ENCODE measurements around the gene SLC41A3. TPM values are rescaled to one million over a fixed set of nuclear protein-coding genes. Genes with fewer than 3 reads are reported as not detected.

The SLC41A3 gene
- total RNA-seq, 1 donor from 2014 or later: 31.6 TPM

- no peak overlapping the region for H3K9ac ChIP-seq (ENCODE audit: low read length)
- DNase-seq (ENCODE audit: low read depth) (no peak), FAIRE-seq (no peak)
- no peaks in the 10 kb centered on the region for H3K4me1 ChIP-seq (ENCODE audit: insufficient read depth, low read length)
- no peaks in the 10 kb centered on the region for H3K9me3 ChIP-seq (ENCODE audit: insufficient read depth, low read depth, low read length)
- H3K27me3 ChIP-seq (ENCODE audit: insufficient read depth, low read length): no peaks in the 10 kb centered on the region
- no peaks in the 10 kb centered on the region for H3K79me2 ChIP-seq (ENCODE audit: insufficient read depth, low read length)
- H3K4me3 Mint-ChIP-seq (ENCODE audit: unreplicated experiment): no peak overlapping the region
- peaks cover 5% of the 10 kb centered on the region for H3K36me3 Mint-ChIP-seq (ENCODE audit: low read depth, unreplicated experiment)
- peaks cover 7% of the 10 kb centered on the region for H4K20me1 ChIP-seq (ENCODE audit: insufficient read depth, low read length)
- H3K4me1 Mint-ChIP-seq (ENCODE audit: low read depth, unreplicated experiment): peaks cover 2% of the 10 kb centered on the region
- H3K9me3 Mint-ChIP-seq (ENCODE audit: unreplicated experiment): peaks cover 2% of the 10 kb centered on the region
- H3K4me2 ChIP-seq (ENCODE audit: low read length): no peak overlapping the region
- H3K27ac ChIP-seq (ENCODE audit: low read depth, low read length): no peak overlapping the region
- H3K27me3 Mint-ChIP-seq (ENCODE audit: low read depth, unreplicated experiment): no peaks in the 10 kb centered on the region
- no peak overlapping the region for H3K27ac Mint-ChIP-seq (ENCODE audit: unreplicated experiment)
- no peak overlapping the region for H3K4me3 ChIP-seq (ENCODE audit: insufficient read depth, low read depth, low read length)
- no peaks in the 10 kb centered on the region for H3K36me3 ChIP-seq (ENCODE audit: insufficient read depth, low read length)
- TF ChIP-seq CTCF (IDR thresholded peaks at IDR 0.05; ENCODE audit: insufficient read depth, low read depth, low read length) (no peak), EZH2 (IDR thresholded peaks at IDR 0.05; ENCODE audit: insufficient read depth, low read length) (no peak)
- no peak overlapping the region for H2AFZ ChIP-seq (ENCODE audit: low read depth, low read length)
Observed at GRCh38 chr3:126051234-126051633, 32.7 kb downstream of the SLC41A3 start.

- Mint-ChIP-seq H3K4me1 (ENCODE audit: low read depth, unreplicated experiment) (peaks cover 2% of the 10 kb centered on the region), H3K4me3 (ENCODE audit: unreplicated experiment) (no peak overlapping the region), H3K36me3 (ENCODE audit: low read depth, unreplicated experiment) (peaks cover 5% of the 10 kb centered on the region), H3K27me3 (ENCODE audit: low read depth, unreplicated experiment) (no peaks in the 10 kb centered on the region), H3K9me3 (ENCODE audit: unreplicated experiment) (peaks cover 2% of the 10 kb centered on the region), H3K27ac (ENCODE audit: unreplicated experiment) (no peak overlapping the region)
- no peaks in the 10 kb centered on the region for H3K4me1 ChIP-seq (ENCODE audit: insufficient read depth, low read length)
- H3K27me3 ChIP-seq (ENCODE audit: insufficient read depth, low read length): no peaks in the 10 kb centered on the region
- no peak overlapping the region for H2AFZ ChIP-seq (ENCODE audit: low read depth, low read length)
- H3K4me2 ChIP-seq (ENCODE audit: low read length): no peak overlapping the region
- no peaks in the 10 kb centered on the region for H3K9me3 ChIP-seq (ENCODE audit: insufficient read depth, low read depth, low read length)
- no peak overlapping the region for H3K4me3 ChIP-seq (ENCODE audit: insufficient read depth, low read depth, low read length)
- DNase-seq (ENCODE audit: low read depth) (no peak), FAIRE-seq (no peak)
- H3K79me2 ChIP-seq (ENCODE audit: insufficient read depth, low read length): no peaks in the 10 kb centered on the region
- no peaks in the 10 kb centered on the region for H3K36me3 ChIP-seq (ENCODE audit: insufficient read depth, low read length)
- no peak overlapping the region for H3K9ac ChIP-seq (ENCODE audit: low read length)
- TF ChIP-seq EZH2 (IDR thresholded peaks at IDR 0.05; ENCODE audit: insufficient read depth, low read length) (no peak), CTCF (IDR thresholded peaks at IDR 0.05; ENCODE audit: insufficient read depth, low read depth, low read length) (no peak)
- H3K27ac ChIP-seq (ENCODE audit: low read depth, low read length): no peak overlapping the region
- H4K20me1 ChIP-seq (ENCODE audit: insufficient read depth, low read length): peaks cover 4% of the 10 kb centered on the region
Observed at GRCh38 chr3:126050626-126051025, 33.3 kb downstream of the SLC41A3 start.

GRCh38 chr3:126050050-126050392 lies 33.9 kb downstream of the SLC41A3 start:
- peaks cover 5% of the 10 kb centered on the region for H3K36me3 Mint-ChIP-seq (ENCODE audit: low read depth, unreplicated experiment)
- Histone ChIP-seq H3K27me3 (ENCODE audit: insufficient read depth, low read length) (no peaks in the 10 kb centered on the region), H3K9me3 (ENCODE audit: insufficient read depth, low read depth, low read length) (no peaks in the 10 kb centered on the region), H3K9ac (ENCODE audit: low read length) (no peak overlapping the region), H3K36me3 (ENCODE audit: insufficient read depth, low read length) (no peaks in the 10 kb centered on the region), H3K4me1 (ENCODE audit: insufficient read depth, low read length) (no peaks in the 10 kb centered on the region), H3K27ac (ENCODE audit: low read depth, low read length) (no peak overlapping the region), H3K4me3 (ENCODE audit: insufficient read depth, low read depth, low read length) (no peak overlapping the region), H3K4me2 (ENCODE audit: low read length) (no peak overlapping the region), H4K20me1 (ENCODE audit: insufficient read depth, low read length) (peaks cover 4% of the 10 kb centered on the region), H2AFZ (ENCODE audit: low read depth, low read length) (no peak overlapping the region), H3K79me2 (ENCODE audit: insufficient read depth, low read length) (no peaks in the 10 kb centered on the region)
- H3K27me3 Mint-ChIP-seq (ENCODE audit: low read depth, unreplicated experiment): no peaks in the 10 kb centered on the region
- FAIRE-seq (no peak), DNase-seq (ENCODE audit: low read depth) (no peak)
- TF ChIP-seq CTCF (IDR thresholded peaks at IDR 0.05; ENCODE audit: insufficient read depth, low read depth, low read length) (no peak), EZH2 (IDR thresholded peaks at IDR 0.05; ENCODE audit: insufficient read depth, low read length) (no peak)
- H3K27ac Mint-ChIP-seq (ENCODE audit: unreplicated experiment): no peak overlapping the region
- H3K4me1 Mint-ChIP-seq (ENCODE audit: low read depth, unreplicated experiment): peaks cover 2% of the 10 kb centered on the region
- peaks cover 2% of the 10 kb centered on the region for H3K9me3 Mint-ChIP-seq (ENCODE audit: unreplicated experiment)
- no peak overlapping the region for H3K4me3 Mint-ChIP-seq (ENCODE audit: unreplicated experiment)
